AG09309 (cell line): ENCODE measurements around the gene GRM5.

Experiments used
- DNase-seq: peaks from one replicate; pipeline ENCODE4 v3.0.0-alpha.2; 2010; ENCODE audit warnings: low read depth
- H3K4me3 ChIP-seq: 2 replicates; pipeline ENCODE4 v1.5.1; 2011; ENCODE audit warnings: mild to moderate bottlenecking, low read depth, low read length, moderate library complexity; ENCODE audit not compliant: control insufficient read depth
- TF ChIP-seq, protein P1 (sequence below): IDR thresholded peaks from 2 replicates; pipeline ENCODE4 v1.5.1; 2011; ENCODE audit warnings: mild to moderate bottlenecking, low read depth, low read length, inconsistent platforms; ENCODE audit not compliant: insufficient read depth, control insufficient read depth; ENCODE audit errors: missing control alignments

The GRM5 gene

DNA sequence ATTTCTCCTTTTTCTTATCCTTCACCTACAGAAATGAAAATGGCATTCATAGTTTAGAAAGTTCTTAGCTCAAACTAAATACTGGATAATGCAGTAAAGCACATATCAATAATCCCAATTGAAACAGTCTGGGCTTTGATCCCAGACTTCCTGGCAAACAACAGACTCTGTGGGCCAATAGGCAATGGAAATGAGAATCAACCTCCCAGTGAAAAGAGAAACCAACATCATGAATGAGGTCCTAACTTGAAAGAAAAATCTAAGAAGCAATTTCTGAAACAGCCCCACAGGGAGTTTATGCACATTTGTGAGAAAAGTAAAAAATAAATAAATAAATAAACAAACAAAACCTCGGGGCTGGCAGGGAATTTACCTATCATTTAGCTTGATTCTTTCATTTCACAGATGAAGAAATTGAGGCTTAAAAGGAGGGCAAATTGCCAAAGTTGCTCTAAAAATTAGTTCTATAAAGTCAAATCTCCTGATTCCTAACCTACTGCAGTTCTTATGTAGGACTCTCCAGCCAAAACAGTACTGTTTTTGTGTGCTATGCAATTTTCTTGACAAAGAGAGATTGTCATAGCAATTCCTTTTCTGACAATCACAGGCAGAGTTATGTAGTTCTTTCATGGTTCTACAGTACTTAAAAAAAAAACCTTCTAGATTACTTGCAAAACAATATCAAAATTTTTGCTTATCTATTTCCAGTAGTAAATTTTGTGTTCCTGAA, 265.8 kb downstream of the GRM5 start:
- DNase-seq: no peak
- TF ChIP-seq, protein P1, sequence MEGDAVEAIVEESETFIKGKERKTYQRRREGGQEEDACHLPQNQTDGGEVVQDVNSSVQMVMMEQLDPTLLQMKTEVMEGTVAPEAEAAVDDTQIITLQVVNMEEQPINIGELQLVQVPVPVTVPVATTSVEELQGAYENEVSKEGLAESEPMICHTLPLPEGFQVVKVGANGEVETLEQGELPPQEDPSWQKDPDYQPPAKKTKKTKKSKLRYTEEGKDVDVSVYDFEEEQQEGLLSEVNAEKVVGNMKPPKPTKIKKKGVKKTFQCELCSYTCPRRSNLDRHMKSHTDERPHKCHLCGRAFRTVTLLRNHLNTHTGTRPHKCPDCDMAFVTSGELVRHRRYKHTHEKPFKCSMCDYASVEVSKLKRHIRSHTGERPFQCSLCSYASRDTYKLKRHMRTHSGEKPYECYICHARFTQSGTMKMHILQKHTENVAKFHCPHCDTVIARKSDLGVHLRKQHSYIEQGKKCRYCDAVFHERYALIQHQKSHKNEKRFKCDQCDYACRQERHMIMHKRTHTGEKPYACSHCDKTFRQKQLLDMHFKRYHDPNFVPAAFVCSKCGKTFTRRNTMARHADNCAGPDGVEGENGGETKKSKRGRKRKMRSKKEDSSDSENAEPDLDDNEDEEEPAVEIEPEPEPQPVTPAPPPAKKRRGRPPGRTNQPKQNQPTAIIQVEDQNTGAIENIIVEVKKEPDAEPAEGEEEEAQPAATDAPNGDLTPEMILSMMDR: no peak
- H3K4me3 ChIP-seq: no peak overlapping the region

DNA sequence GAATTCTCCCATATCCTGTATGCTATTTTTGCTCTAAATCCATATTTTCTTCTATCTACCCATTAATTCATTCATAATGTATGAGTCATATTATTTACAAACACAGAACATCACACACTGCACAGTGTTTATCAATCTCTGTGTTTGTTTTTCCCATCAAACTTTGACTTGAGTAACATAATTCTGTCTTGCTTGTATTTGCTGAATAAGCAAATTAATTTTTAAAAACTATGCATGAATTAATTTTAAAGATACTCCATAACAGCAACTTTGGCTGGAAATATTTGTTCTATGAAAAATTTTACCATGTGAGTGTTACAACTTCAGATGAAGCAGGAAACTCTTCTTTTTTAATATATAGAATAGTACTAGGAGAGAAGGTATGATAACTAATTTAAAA, 275.6 kb downstream of the GRM5 start:
- TF ChIP-seq, protein P1: no peak
- no peak overlapping the region for H3K4me3 ChIP-seq
- no peak for DNase-seq

DNA sequence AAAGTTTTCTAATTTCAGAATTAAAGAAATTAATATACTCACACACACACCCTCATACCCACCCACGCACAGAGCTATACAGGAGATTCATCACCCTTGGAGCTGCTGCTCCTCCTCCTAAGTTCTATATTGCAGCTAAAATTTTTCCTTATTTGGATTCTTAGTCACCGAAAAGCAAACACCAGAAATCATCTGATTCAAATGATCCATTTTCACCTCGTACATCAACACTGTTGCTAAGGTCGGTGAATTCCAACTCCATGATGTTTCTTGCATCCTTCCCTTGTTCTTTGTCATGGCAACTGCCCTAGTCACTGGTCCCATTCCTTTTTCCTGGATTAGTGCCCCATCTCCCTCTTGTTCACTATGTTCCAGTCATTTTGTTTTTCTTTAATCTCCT, 286.2 kb downstream of the GRM5 start:
- TF ChIP-seq, protein P1: no peak

DNA sequence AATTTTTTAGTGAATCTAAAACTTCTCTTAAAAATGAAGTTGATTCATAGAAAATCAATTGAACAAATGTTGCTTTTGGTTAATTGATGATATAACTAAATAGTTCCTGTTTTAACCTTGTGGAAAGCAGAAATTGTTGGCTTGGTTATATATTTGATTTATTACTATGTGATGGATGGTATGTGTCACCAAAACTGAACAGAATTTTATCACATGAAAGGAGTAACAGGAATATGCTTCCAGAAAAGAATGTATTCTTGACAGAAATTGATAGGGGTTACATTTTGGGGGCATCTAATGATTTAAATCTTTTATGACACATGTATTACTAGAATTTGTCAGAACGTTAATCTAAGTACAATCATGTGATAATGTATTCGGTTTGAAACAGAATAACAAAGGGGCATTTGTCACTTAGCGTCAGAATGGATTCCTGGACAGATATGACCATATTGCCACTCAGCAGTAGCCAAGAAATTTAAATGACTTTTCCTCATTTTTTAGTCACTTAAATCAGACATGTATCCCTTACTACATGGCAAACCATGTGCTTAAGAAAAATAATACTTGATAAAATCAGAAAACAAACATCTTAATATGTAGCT, 295.2 kb downstream of the GRM5 start:
- TF ChIP-seq, protein P1: no peak
- no peak for DNase-seq
- no peak overlapping the region for H3K4me3 ChIP-seq

More for the DNA sequence above, 286.2 kb downstream of the GRM5 start:
- H3K4me3 ChIP-seq: no peak overlapping the region
- DNase-seq: peak; percentile 43

DNA sequence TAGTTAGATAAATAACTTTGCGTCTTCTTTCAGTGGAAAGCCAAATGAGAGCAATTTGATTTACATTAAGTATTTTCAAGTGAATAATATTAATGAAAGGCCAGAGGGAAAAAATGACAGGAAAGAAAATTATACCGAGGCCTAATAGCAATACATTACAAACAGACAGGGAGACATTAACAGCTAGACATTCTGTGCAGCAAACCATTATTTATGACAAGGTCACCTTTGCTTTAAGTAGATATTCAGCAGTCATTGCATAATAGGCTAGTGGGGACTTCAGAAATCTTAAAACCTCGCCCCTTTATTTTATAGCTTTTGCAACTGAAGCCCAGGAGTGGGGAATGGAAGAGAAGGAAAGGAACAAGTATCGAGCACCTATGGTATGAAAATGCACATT, 321.6 kb downstream of the GRM5 start:
- no peak overlapping the region for H3K4me3 ChIP-seq
- TF ChIP-seq, protein P1: no peak
- DNase-seq: no peak

DNA sequence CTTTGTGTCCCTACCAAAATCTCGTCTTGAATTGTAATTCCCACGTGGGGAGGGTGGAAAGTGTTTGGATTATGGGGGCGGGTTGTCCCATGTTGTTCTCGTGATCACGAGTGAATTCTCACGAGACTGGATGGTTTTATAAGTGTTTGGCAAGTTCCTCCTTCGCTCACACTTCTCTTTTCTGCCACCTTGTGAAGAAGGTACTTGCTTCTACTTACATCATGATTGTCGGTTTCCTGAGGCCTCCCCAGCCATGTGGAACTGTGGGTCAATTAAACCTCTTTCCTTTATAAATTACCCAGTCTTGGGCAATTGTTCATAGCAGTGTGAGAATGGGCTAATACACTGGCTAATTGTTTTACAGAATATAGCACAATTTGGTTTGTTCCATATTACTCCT, 326.3 kb downstream of the GRM5 start:
- TF ChIP-seq, protein P1: no peak
- DNase-seq: no peak

More for the DNA sequence above, 326.3 kb downstream of the GRM5 start:
- H3K4me3 ChIP-seq: no peak overlapping the region
